Measurements from ENCODE around the gene CHAMP1.
A peak's percentile ranks its signal among the peaks of the same experiment; 100 is the strongest.
"Not testable (repeated sequence)": the region's sequence is repeated elsewhere in the genome, so short reads cannot be mapped to it uniquely, and the experiment has no call there.

The CHAMP1 gene

DNA sequence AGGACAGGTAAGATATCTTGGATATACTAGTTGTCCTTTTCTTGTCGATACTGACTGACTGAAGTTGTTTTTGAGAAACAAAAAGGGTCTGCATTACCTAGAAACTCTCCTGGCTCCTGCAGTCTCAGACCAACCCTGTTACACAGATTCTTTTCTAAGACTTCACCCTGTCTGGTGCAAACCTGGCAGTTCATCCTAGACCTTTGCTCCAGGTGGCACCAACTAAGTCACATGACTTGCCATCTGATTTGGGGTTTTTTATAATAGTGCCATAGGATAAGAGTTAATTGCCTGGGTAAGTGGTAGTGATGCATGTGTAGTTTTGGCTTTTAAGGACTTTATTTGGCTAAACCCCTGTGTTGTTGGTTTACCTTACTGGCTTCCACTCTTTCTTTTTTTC lies 14.3 kb downstream of the CHAMP1 start:
- no peak overlapping the region for H3K4me3 ChIP-seq (replicated peaks in 1 of 2; ENCODE audit: low read depth in 2 of 2, low read length in 2 of 2)
- no peak for DNase-seq (ENCODE audit: low read depth in 2 of 2)
- TF ChIP-seq, protein P1, sequence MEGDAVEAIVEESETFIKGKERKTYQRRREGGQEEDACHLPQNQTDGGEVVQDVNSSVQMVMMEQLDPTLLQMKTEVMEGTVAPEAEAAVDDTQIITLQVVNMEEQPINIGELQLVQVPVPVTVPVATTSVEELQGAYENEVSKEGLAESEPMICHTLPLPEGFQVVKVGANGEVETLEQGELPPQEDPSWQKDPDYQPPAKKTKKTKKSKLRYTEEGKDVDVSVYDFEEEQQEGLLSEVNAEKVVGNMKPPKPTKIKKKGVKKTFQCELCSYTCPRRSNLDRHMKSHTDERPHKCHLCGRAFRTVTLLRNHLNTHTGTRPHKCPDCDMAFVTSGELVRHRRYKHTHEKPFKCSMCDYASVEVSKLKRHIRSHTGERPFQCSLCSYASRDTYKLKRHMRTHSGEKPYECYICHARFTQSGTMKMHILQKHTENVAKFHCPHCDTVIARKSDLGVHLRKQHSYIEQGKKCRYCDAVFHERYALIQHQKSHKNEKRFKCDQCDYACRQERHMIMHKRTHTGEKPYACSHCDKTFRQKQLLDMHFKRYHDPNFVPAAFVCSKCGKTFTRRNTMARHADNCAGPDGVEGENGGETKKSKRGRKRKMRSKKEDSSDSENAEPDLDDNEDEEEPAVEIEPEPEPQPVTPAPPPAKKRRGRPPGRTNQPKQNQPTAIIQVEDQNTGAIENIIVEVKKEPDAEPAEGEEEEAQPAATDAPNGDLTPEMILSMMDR (IDR thresholded peaks at IDR 0.05; ENCODE audit: low read depth, low read length): no peak

DNA sequence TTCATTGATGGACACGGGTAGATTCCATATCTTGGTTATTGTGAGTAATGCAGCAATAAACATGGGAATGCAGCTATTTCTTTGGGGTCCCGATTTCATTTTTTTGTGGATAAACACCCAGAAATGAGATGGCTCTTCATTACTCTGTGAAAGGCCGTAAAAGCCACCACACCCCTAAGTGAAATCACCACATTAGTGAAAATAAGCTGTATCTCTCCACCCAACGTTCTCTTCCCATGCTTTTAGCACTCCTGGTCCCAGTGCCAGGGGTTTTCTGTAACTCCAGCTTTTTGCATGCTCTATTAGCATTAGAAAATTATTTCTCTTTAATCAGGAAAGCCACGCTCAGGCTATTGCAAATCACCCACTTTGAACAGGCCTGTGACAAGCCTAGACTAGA lies 15.8 kb downstream of the CHAMP1 start:
- TF ChIP-seq, protein P1 (IDR thresholded peaks at IDR 0.05; ENCODE audit: low read depth, low read length): no peak
- no peak for DNase-seq (ENCODE audit: low read depth in 2 of 2)
- no peak overlapping the region for H3K4me3 ChIP-seq (replicated peaks in 1 of 2; ENCODE audit: low read depth in 2 of 2, low read length in 2 of 2)

DNA sequence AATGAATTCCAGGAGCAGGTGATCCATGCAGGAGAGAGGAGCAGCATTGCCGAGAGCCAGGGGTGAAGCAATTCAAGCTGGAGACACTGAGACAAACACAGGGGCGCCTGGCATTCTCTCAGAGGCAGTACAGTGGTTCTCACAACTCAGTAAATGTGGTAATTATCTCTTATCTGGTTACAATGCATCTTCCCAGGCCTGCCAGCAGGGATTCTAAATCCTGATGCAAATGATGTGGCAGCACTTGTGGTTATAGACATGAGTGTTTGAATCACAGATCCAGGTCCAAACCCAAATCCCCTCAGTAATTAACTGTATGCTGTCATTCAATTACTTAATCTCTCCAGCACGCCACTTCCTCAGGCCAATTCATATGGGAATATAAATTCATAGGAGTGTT lies 19.6 kb downstream of the CHAMP1 start:
- not testable (repeated sequence) for H3K4me3 ChIP-seq (replicated peaks in 1 of 2; ENCODE audit: low read depth in 2 of 2, low read length in 2 of 2); DNase-seq (ENCODE audit: low read depth in 2 of 2)

DNA sequence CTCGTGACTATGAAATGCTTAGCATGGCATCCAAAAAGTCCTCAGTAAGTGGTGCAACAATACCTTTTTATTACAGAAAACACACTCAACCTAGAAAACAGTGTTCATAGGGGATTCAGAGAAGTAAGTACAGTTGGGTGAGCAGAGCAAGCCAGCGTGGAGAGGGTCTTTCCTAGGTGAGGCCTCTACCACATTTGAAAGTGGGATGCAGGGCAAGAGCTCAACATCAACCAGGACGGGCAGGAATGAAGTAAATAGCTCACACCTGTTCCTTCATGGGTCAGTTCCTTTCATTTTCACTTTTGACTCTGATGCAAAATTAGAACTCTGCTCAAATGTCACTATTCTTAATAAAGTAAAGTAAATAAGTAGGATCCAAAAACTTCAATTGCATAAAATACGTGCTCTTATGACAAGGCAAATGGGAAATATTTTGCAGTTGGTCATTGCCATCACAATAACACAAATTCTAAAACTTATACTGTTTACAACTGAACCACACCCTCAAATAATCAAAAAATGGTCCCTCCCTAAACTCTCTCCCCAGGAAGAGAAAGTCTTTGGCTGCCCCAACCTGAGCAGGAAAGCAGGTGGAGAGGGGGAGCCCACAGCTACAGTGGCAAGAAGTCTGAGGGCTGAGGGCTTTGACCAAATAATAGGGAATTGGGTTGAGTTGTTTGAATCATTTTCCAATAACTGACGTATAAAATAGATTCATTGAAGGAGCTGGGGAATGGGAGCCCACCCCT lies 20.2 kb downstream of the CHAMP1 start:
- H3K4me3 ChIP-seq (replicated peaks in 1 of 2; ENCODE audit: low read depth in 2 of 2, low read length in 2 of 2): no peak overlapping the region
- no peak for DNase-seq (ENCODE audit: low read depth in 2 of 2)
- TF ChIP-seq, protein P1 (IDR thresholded peaks at IDR 0.05; ENCODE audit: low read depth, low read length): no peak

DNA sequence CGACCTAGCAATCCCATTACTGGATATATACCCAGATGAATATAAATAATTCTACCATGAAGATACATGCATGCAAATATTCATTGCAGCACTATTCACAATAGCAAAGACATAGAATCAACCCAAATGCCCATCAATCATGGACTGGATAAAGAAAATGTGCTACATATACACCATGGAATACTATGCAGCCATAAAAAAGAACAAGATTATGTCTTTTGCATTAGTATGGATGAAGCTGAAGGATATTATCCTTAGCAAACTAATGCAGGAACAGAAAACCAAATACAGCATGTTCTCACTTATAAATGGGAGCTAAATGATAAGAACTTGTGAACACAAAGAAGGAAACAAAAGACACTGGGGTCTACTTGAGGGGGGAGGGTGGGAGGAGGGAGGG lies 22.2 kb downstream of the CHAMP1 start:
- not testable (repeated sequence) for H3K4me3 ChIP-seq (replicated peaks in 1 of 2; ENCODE audit: low read depth in 2 of 2, low read length in 2 of 2); DNase-seq (ENCODE audit: low read depth in 2 of 2)

DNA sequence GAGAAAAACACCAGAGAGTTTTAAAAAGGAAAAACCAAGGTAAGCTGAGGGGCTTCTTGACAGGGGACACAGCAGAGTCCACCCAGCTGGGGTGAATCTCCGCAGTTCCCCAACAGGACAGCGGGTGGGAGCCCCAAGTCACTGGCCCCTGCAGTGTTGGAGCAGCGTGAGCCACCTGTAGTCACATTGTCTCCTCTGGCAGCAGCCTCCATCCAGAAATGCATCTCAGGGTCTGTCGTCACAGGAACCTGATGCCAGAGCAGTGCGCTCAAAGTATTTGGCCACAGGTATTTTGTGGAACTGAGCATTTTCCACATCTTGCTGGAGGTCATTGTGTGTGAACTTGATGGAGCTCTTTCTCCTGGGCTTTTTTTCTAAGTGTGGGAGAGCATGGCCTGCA lies 24.7 kb downstream of the CHAMP1 start:
- no peak for DNase-seq (ENCODE audit: low read depth in 2 of 2)
- H3K4me3 ChIP-seq (replicated peaks in 1 of 2; ENCODE audit: low read depth in 2 of 2, low read length in 2 of 2): no peak overlapping the region
- TF ChIP-seq, protein P1 (IDR thresholded peaks at IDR 0.05; ENCODE audit: low read depth, low read length): no peak

DNA sequence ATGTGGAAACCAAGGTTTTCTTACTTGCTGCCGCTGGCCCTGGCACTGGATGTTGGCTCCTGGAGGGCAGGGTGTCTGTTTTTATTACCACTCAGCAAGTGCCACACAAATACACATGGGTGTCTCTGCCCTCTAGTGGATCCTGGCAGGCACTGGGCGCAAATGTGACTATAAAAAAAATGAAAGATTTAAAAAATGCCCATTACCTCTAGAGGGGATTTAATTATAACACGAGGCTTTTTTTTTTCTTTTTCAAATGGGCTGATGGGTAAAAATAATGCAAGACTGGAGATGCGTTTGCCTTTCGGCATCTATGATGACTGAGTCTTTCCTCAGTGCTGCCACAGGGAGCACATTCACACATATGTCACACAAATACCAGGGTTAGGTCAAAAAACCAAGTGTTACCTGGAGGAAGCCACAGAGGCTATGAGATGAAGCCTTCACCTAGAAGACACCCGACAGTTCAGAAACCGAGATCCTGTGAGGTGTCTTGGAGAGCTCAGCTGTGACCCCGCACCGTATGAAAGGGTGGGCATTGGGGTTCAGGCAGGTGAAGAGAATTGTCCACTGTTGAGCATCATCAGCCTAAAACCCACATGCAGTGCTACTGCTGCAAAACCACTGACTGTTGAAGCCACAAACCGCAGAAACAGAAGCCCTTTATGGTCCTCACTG lies 25.7 kb downstream of the CHAMP1 start:
- no peak overlapping the region for H3K4me3 ChIP-seq (replicated peaks in 1 of 2; ENCODE audit: low read depth in 2 of 2, low read length in 2 of 2)
- TF ChIP-seq, protein P1 (IDR thresholded peaks at IDR 0.05; ENCODE audit: low read depth, low read length): peak; percentile 75
- DNase-seq (ENCODE audit: low read depth in 2 of 2): peak; percentile 56 to 59
